ENCODE data around the gene OPHN1.
A peak's percentile ranks its signal among the peaks of the same experiment; 100 is the strongest.

Gene OPHN1

GRCh38 chrX:68419975-68420374 is 13.3 kb downstream of the OPHN1 start:
- no peak overlapping the region for H3K23ac ChIP-seq (ENCODE audit: low read length)
- no peak overlapping the region for H3K9ac ChIP-seq (ENCODE audit: low read length)
- no peaks in the 10 kb centered on the region for H3K36me3 ChIP-seq (ENCODE audit: control insufficient read depth in 1 of 2, insufficient read depth in 2 of 2, low read length in 2 of 2)
- no peak overlapping the region for H3K4me2 ChIP-seq (ENCODE audit: low read length)
- H3K4me3 ChIP-seq (ENCODE audit: low read depth, low read length): no peak overlapping the region
- H4K8ac ChIP-seq (ENCODE audit: low read depth, low read length): no peak overlapping the region
- no peak overlapping the region for H3K4ac ChIP-seq (ENCODE audit: low read depth, low read length)
- H3K14ac ChIP-seq (ENCODE audit: low read length): no peak overlapping the region
- no peak overlapping the region for H2BK12ac ChIP-seq (ENCODE audit: low read length)
- H3K79me2 ChIP-seq (ENCODE audit: control insufficient read depth, insufficient read depth, low read length, poor library complexity): no peaks in the 10 kb centered on the region
- H4K12ac ChIP-seq (ENCODE audit: low read depth, low read length): no peak overlapping the region
- no peak overlapping the region for H2AK5ac ChIP-seq (ENCODE audit: low read length)
- no peak overlapping the region for H4K91ac ChIP-seq (ENCODE audit: low read depth, low read length)
- no peak overlapping the region for H3K27ac ChIP-seq (ENCODE audit: low read depth, low read length)
- no peak overlapping the region for H2AFZ ChIP-seq (ENCODE audit: insufficient read depth, low read length, poor library complexity)
- no CpG with 5 or more reads among the region's 3 CpGs for WGBS (ENCODE audit: extremely low coverage, insufficient coverage, insufficient read length)
- no peaks in the 10 kb centered on the region for H3K27me3 ChIP-seq (ENCODE audit: insufficient read depth, low read length)
- no peaks in the 10 kb centered on the region for H3K79me1 ChIP-seq (ENCODE audit: low read length)
- H3K4me1 ChIP-seq (ENCODE audit: control insufficient read depth in 1 of 2, insufficient read depth in 2 of 2, low read length in 2 of 2): peaks cover 3 to 8% of the 10 kb centered on the region in 2 experiments
- H3K9me3 ChIP-seq (ENCODE audit: insufficient read depth, low read depth, low read length): no peaks in the 10 kb centered on the region
- H2BK120ac ChIP-seq (ENCODE audit: insufficient read depth, low read length, poor library complexity): no peak overlapping the region
- H2BK5ac ChIP-seq (ENCODE audit: low read depth, low read length, poor library complexity): no peak overlapping the region
- no peak overlapping the region for H3K18ac ChIP-seq (ENCODE audit: low read length)
- DNase-seq: no peak

- Histone ChIP-seq H3K9me3 (ENCODE audit: insufficient read depth, low read depth, low read length) (no peaks in the 10 kb centered on the region), H2BK12ac (ENCODE audit: low read length) (no peak overlapping the region), H4K12ac (ENCODE audit: low read depth, low read length) (no peak overlapping the region), H4K8ac (ENCODE audit: low read depth, low read length) (no peak overlapping the region), H3K79me1 (ENCODE audit: low read length) (no peaks in the 10 kb centered on the region), H3K4me3 (ENCODE audit: low read depth, low read length) (no peak overlapping the region), H3K36me3 (ENCODE audit: control insufficient read depth in 1 of 2, insufficient read depth in 2 of 2, low read length in 2 of 2) (no peaks in the 10 kb centered on the region), H3K4me1 (ENCODE audit: control insufficient read depth in 1 of 2, insufficient read depth in 2 of 2, low read length in 2 of 2) (peaks cover 3 to 10% of the 10 kb centered on the region in 2 experiments), H3K27ac (ENCODE audit: low read depth, low read length) (no peak overlapping the region), H3K14ac (ENCODE audit: low read length) (no peak overlapping the region), H2BK5ac (ENCODE audit: low read depth, low read length, poor library complexity) (no peak overlapping the region), H3K9ac (ENCODE audit: low read length) (no peak overlapping the region), H3K27me3 (ENCODE audit: insufficient read depth, low read length) (no peaks in the 10 kb centered on the region), H2AK5ac (ENCODE audit: low read length) (no peak overlapping the region), H3K79me2 (ENCODE audit: control insufficient read depth, insufficient read depth, low read length, poor library complexity) (no peaks in the 10 kb centered on the region), H2BK120ac (ENCODE audit: insufficient read depth, low read length, poor library complexity) (no peak overlapping the region), H4K91ac (ENCODE audit: low read depth, low read length) (no peak overlapping the region), H3K4me2 (ENCODE audit: low read length) (no peak overlapping the region), H3K23ac (ENCODE audit: low read length) (no peak overlapping the region), H3K18ac (ENCODE audit: low read length) (no peak overlapping the region), H2AFZ (ENCODE audit: insufficient read depth, low read length, poor library complexity) (no peak overlapping the region), H3K4ac (ENCODE audit: low read depth, low read length) (no peak overlapping the region)
- WGBS (ENCODE audit: extremely low coverage, insufficient coverage, insufficient read length): no CpG with 5 or more reads among the region's 2 CpGs
- peak; percentile 27 to 67 for DNase-seq
These were observed 15.6 kb downstream of the OPHN1 start for GRCh38 chrX:68417651-68418050.

- no peaks in the 10 kb centered on the region for H3K79me2 ChIP-seq (ENCODE audit: control insufficient read depth, insufficient read depth, low read length, poor library complexity)
- no peak overlapping the region for H3K14ac ChIP-seq (ENCODE audit: low read length)
- H3K4me1 ChIP-seq (ENCODE audit: control insufficient read depth in 1 of 2, insufficient read depth in 2 of 2, low read length in 2 of 2): peaks cover 3 to 10% of the 10 kb centered on the region in 2 experiments
- H2BK120ac ChIP-seq (ENCODE audit: insufficient read depth, low read length, poor library complexity): no peak overlapping the region
- H3K27me3 ChIP-seq (ENCODE audit: insufficient read depth, low read length): no peaks in the 10 kb centered on the region
- no peak overlapping the region for H3K4me2 ChIP-seq (ENCODE audit: low read length)
- H4K8ac ChIP-seq (ENCODE audit: low read depth, low read length): no peak overlapping the region
- H4K91ac ChIP-seq (ENCODE audit: low read depth, low read length): no peak overlapping the region
- no peak overlapping the region for H3K23ac ChIP-seq (ENCODE audit: low read length)
- no peak overlapping the region for H3K4ac ChIP-seq (ENCODE audit: low read depth, low read length)
- no peaks in the 10 kb centered on the region for H3K79me1 ChIP-seq (ENCODE audit: low read length)
- no peak overlapping the region for H2AK5ac ChIP-seq (ENCODE audit: low read length)
- no peaks in the 10 kb centered on the region for H3K9me3 ChIP-seq (ENCODE audit: insufficient read depth, low read depth, low read length)
- no peaks in the 10 kb centered on the region for H3K36me3 ChIP-seq (ENCODE audit: control insufficient read depth in 1 of 2, insufficient read depth in 2 of 2, low read length in 2 of 2)
- no peak overlapping the region for H4K12ac ChIP-seq (ENCODE audit: low read depth, low read length)
- H3K9ac ChIP-seq (ENCODE audit: low read length): no peak overlapping the region
- H2AFZ ChIP-seq (ENCODE audit: insufficient read depth, low read length, poor library complexity): no peak overlapping the region
- no CpG with 5 or more reads among the region's 3 CpGs for WGBS (ENCODE audit: extremely low coverage, insufficient coverage, insufficient read length)
- no peak overlapping the region for H2BK12ac ChIP-seq (ENCODE audit: low read length)
- no peak overlapping the region for H3K4me3 ChIP-seq (ENCODE audit: low read depth, low read length)
- H3K18ac ChIP-seq (ENCODE audit: low read length): no peak overlapping the region
- no peak overlapping the region for H3K27ac ChIP-seq (ENCODE audit: low read depth, low read length)
- DNase-seq: peak; percentile 79 to 90
- no peak overlapping the region for H2BK5ac ChIP-seq (ENCODE audit: low read depth, low read length, poor library complexity)
These were observed 16.7 kb downstream of the OPHN1 start for GRCh38 chrX:68416592-68416991.

GRCh38 chrX:68415316-68415715 is 18.0 kb downstream of the OPHN1 start:
- no peak overlapping the region for H4K91ac ChIP-seq (ENCODE audit: low read depth, low read length)
- WGBS (ENCODE audit: extremely low coverage, insufficient coverage, insufficient read length): no CpG with 5 or more reads among the region's 1 CpG

More at GRCh38 chrX:68415316-68415715, 18.0 kb downstream of the OPHN1 start:
- Histone ChIP-seq H3K14ac (ENCODE audit: low read length) (no peak overlapping the region), H3K23ac (ENCODE audit: low read length) (no peak overlapping the region), H3K9ac (ENCODE audit: low read length) (no peak overlapping the region), H3K4ac (ENCODE audit: low read depth, low read length) (no peak overlapping the region), H3K18ac (ENCODE audit: low read length) (no peak overlapping the region), H3K27ac (ENCODE audit: low read depth, low read length) (no peak overlapping the region), H2BK12ac (ENCODE audit: low read length) (no peak overlapping the region), H3K27me3 (ENCODE audit: insufficient read depth, low read length) (no peaks in the 10 kb centered on the region), H3K4me3 (ENCODE audit: low read depth, low read length) (no peak overlapping the region), H3K79me2 (ENCODE audit: control insufficient read depth, insufficient read depth, low read length, poor library complexity) (no peaks in the 10 kb centered on the region), H3K79me1 (ENCODE audit: low read length) (no peaks in the 10 kb centered on the region), H2BK5ac (ENCODE audit: low read depth, low read length, poor library complexity) (no peak overlapping the region), H3K4me1 (ENCODE audit: control insufficient read depth in 1 of 2, insufficient read depth in 2 of 2, low read length in 2 of 2) (peaks cover 3 to 10% of the 10 kb centered on the region in 2 experiments), H3K9me3 (ENCODE audit: insufficient read depth, low read depth, low read length) (no peaks in the 10 kb centered on the region), H4K8ac (ENCODE audit: low read depth, low read length) (no peak overlapping the region), H3K36me3 (ENCODE audit: control insufficient read depth in 1 of 2, insufficient read depth in 2 of 2, low read length in 2 of 2) (no peaks in the 10 kb centered on the region), H2BK120ac (ENCODE audit: insufficient read depth, low read length, poor library complexity) (no peak overlapping the region), H4K12ac (ENCODE audit: low read depth, low read length) (no peak overlapping the region), H2AFZ (ENCODE audit: insufficient read depth, low read length, poor library complexity) (no peak overlapping the region), H3K4me2 (ENCODE audit: low read length) (no peak overlapping the region), H2AK5ac (ENCODE audit: low read length) (no peak overlapping the region)
- no peak for DNase-seq

Data from trophoblast cell (in vitro differentiated cells and primary cell).